NCI-H510A (cell line): ENCODE data around the gene CCL28.
"Not testable (repeated sequence)": the region's sequence is repeated elsewhere in the genome, so short reads cannot be mapped to it uniquely, and the experiment has no call there.

Experiments used
- DNase-seq: peaks from one replicate; lab custom pipeline; 2025; lab: John Stamatoyannopoulos, UW

The CCL28 gene

GRCh38 chr5:43409809-43410271 is 2.4 kb downstream of the CCL28 start:
- DNase-seq: peak; percentile 41

DNA sequence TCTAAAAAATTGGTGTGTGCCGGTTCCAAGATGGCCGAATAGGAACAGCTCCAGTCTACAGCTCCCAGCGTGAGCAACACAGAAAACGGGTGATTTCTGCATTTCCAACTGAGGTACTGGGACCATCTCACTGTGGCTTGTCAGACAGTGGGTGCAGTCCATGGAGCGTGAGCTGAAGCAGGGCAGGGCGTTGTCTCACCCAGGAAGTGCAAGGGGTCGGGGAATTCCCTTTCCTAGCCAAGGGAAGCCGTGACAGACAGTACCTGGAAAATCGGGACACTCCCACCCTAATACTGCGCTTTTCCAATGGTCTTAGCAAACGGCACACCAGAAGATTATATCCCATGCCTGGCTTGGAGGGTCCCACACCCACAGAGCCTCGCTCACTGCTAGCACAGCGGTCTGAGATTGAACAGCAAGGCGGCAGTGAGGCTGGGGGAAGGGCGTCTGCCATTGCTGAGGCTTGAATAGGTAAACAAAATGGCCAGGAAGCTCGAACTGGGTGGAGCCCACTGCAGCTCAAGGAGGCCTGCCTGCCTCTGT is 9.6 kb downstream of the CCL28 start:
- not testable (repeated sequence) for DNase-seq

DNA sequence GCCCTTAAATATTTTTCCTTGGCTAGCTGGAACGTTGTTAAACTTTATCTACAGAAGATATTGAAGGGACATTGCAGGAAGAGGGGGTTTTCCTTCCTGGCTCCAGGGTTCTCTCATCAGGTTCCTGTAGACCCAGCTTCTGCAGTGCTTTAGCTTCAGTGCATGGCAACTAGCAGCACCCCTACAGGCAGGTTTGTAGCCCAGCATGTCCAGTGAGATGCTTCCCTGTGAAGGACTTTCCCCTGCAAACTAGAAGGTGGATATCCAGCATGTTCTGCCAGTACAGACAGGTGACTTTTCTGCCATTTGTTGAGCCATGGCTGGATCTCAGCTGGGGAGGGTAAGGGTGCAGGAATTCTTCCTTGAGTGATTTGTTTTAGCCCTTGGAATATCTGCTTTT is 10.4 kb downstream of the CCL28 start:
- DNase-seq: no peak

- no peak for DNase-seq
These were observed 12.1 kb downstream of the CCL28 start for GRCh38 chr5:43400082-43400481.

DNA sequence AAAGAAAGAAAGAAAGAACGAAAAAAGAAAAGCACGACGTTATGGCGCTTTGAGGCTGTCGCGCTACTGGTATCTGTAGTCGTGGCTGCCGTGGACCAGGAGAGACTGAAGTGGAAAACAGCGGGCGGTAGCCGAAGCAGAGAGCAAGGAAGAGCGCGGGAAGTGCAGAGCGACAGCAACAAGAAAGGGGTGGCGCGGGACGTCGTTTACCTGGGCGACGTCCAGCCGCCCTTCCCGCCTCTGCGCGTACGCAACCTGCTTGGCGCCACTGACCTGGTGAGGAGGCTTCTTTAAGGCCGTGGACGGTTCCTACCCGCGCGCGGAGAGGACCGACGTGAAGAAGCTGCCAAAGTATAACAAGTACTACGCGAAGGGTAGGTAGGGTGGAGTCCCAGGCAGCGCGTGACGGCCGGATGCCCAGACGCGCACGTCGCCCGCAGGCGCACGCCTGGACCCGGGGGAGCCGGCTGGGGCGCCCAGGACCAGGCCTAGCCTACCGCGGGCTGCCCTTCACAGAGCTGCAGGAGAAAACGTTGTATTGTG is 15.4 kb downstream of the CCL28 start:
- no peak for DNase-seq

DNA sequence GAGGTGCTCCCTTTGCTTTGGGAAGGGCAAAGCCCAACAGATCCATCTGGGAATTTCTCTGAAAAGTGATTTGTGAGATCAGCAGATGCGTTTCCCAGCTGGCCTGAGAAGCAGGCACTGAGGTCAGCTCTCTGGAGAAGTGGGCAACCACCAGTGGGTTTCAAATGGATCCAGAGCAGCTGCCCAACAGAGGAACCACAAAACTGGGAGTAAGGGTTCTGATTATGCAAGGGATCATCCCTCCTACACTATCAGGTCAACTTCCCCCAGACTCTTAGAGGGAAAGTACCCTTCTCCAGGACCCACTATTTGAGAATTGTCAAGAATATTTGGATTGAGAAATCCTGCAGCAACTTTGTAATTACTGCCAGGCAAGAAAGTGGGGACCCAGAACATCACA is 21.7 kb downstream of the CCL28 start:
- DNase-seq: no peak

DNA sequence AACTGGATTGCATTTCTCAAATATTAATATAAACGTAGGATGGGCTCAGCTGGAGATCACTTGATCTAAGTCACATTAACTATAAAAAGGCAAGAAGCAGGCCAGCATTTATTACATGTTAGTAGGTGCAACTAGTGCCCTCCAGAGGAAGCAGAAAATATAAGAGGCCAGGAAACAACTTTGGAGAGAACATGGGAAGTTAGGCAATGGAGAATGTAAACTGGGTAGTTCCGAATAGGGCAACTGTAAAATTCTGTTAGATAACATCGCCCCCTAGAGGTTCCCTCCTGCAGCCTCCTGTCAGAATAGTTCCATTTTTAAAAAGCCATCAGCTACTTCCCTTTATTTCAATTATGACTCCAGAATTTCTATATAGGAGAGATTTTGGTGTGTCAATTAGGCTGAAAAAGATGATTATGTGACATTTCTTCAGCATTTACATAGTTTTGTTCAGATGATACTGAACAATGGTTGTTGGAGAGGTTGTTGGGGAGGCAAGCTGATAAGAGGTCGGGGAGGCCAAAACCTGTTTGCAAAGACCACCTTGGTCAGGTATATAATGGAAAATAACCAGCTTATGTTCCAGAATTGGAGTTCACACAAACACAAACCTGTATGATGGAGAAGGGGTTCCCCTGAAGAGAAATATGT is 22.4 kb downstream of the CCL28 start:
- peak; percentile 52 for DNase-seq

- no peak for DNase-seq
These were observed 25.2 kb downstream of the CCL28 start for GRCh38 chr5:43386960-43387362.

GRCh38 chr5:43376496-43377140 is 35.6 kb downstream of the CCL28 start:
- DNase-seq: no peak

GRCh38 chr5:43371821-43372220 is 40.4 kb downstream of the CCL28 start:
- DNase-seq: no peak

GRCh38 chr5:43370352-43370751 is 41.8 kb downstream of the CCL28 start:
- no peak for DNase-seq

GRCh38 chr5:43369651-43370050 is 42.5 kb downstream of the CCL28 start:
- no peak for DNase-seq

- DNase-seq: no peak
These were observed 44.1 kb downstream of the CCL28 start for GRCh38 chr5:43367909-43368669.

DNA sequence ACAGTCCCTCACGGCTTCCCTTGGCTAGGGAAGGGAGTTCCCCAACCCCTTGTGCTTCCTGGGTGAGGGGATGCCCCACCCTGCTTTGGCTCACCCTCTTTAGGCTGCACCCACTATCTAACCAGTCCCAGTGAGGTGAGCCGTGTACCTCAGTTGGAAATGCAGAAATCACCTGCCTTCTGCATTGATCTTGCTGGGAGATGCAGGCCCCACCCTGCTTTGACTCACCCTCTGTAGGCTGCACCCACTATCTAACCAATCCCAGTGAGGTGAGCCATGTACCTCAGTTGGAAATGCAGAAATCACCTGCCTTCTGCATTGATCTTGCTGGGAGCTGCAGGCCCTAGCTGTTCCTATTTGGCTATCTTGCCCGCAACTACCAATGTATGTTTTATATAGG is 44.7 kb downstream of the CCL28 start:
- no peak for DNase-seq

GRCh38 chr5:43366680-43367246 is 45.4 kb downstream of the CCL28 start:
- not testable (repeated sequence) for DNase-seq

GRCh38 chr5:43365155-43365554 is 47.0 kb downstream of the CCL28 start:
- DNase-seq: not testable (repeated sequence)

DNA sequence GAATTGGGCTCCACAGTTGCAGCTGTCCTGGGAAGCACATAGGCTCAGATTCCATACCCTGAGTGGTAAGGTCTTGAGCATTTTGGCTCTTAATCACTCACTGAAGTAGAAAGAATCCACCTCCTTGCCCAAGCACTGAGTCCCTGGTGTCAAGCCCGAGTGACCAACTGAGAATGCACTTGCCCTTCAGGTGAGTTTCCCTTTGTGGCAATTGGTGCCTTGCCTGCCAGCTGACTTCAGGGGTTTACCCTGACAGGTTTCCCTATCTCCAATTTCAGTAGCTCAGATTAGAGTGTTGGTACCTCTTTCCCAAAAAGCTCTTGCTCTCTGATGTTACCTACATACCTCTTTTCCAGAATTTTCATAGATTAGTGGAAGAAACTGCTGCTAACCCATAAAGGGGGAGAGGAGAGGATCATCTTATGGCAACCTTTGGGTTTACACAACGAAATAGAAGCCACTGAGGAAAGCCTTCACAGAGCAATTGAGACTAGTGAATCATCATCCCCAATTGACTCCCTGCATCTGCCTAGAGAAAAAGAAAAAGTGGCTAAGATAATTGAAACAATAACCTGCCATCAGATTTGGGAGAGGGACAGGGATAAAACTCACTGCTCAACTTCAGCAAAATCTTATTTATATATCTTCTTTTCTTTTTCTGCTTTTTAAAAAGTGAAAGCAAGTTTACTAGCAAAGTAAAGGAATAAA is 48.6 kb downstream of the CCL28 start:
- DNase-seq: no peak

DNA sequence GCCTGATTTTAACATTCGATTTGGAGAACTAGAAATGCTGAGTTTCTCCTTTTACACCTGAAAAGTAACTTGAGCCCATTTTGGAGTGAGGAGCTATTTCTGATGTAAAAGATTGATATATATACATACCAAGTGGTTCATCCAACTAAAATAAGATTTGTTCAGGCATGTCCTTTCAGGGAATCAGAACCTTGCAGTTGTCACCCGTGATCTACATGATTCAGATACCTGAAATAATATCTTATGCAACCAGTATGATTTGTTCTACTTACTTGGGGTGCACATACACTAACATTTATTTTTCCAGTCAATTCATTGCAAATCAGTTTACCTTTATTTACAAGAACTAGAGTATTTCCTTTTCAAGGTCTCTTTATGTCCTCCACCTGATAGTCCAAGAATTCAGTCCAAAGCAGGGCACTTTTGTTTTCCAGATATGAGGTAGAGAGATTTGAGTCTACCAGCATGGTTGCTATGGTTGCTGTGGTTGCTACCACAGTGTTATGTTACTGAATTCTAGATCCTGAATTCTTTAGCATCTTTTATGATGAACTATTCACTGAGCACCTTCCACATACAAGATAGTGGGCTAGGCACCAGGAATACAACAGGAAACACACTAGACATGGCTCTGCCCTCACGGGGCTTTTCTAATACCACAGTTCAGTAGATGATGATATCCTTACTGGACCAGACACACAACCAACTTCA is 49.3 kb downstream of the CCL28 start:
- no peak for DNase-seq

- DNase-seq: no peak
These were observed 53.5 kb downstream of the CCL28 start for GRCh38 chr5:43358726-43359125.

DNA sequence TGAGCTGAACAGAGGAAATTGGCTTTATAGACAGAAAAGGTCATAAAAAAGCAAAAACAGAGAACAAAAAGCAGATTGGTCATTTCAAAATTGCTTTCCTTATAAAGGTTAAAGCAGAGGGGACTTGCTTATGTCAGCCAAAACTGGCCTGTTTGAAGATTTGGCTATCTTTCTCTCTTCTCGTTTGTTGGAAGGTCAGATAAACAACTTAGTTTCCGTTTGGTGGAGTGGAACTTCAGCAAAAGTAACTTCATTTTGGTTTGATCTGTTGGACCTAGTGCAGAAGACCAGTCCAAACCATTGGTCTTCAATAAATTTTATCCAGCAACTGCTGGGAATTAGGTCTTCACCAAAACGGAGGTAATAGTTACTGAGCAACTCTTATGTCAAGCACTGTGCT is 53.9 kb downstream of the CCL28 start:
- DNase-seq: no peak

DNA sequence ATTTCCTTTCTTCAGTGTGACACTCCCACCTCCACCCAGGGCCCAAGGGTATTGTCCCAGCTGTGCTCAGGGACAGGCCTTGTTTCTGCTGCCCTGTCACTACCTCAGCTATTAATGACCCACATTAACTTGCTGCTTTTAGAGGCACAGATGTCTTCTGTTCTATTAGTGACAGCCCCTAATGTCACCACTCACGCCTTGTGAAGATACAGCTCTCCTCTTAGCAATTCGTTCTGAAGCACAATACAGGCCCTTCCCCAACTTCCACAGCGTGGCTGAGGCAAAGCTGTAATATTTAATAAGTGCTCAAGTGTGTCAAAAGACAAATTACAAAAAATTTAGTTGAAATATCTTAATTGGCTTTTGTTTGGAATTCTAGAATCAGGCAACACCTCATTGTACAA is 54.3 kb downstream of the CCL28 start:
- no peak for DNase-seq
